Transverse colon (tissue), 4 donors: ENCODE measurements around the gene JAM3. TPM values are rescaled to one million over a fixed set of nuclear protein-coding genes. Genes with fewer than 3 reads are reported as not detected.

Experiments used
- DNase-seq: peaks from one replicate; pipeline ENCODE4 v3.0.0-alpha.2; 2019
- H3K27ac ChIP-seq, 4 donors: fragments of 200-600 bp; sonication (generic); 2 replicates each; pipeline ENCODE4 v1.5.1; 2016 to 2018; ENCODE audit warnings: inconsistent platforms in 4 of 4
- H3K27me3 ChIP-seq: fragments of 200-600 bp; sonication (generic); 2 replicates; pipeline ENCODE4 v1.5.1; 2017; ENCODE audit warnings: inconsistent platforms
- H3K36me3 ChIP-seq, 4 donors: fragments of 200-600 bp; sonication (generic); 2 replicates each; pipeline ENCODE4 v1.5.1; 2017 to 2019; ENCODE audit warnings: inconsistent platforms in 4 of 4
- H3K4me1 ChIP-seq, 4 donors: fragments of 200-600 bp; sonication (generic); 2 replicates each; pipeline ENCODE4 v1.5.1; 2017 to 2020; ENCODE audit warnings: inconsistent platforms in 4 of 4
- H3K4me3 ChIP-seq, 4 donors: fragments of 200-600 bp; sonication (generic); 1 replicate in 1 of 4; 2 replicates in 3 of 4; pipeline versions ENCODE4 v1.5.1 to v1.6.1; 2017 to 2019; ENCODE audit warnings: inconsistent platforms in 4 of 4
- H3K9me3 ChIP-seq, 2 donors: fragments of 200-600 bp; sonication (generic); 2 replicates each; pipeline ENCODE4 v1.5.1; 2017 to 2019; ENCODE audit warnings: inconsistent platforms in 2 of 2
- CTCF ChIP-seq, 5 experiments: fragments of 200-600 bp in 3 of 5; fragments of 450-650 bp in 2 of 5; sonication (generic) in 3 of 5; IDR thresholded peaks; 1 replicate in 2 of 5; 2 replicates in 3 of 5; pipeline ENCODE4 v1.5.1; 2016 to 2017; ENCODE audit warnings: antibody characterized with exemption in 5 of 5, inconsistent platforms in 3 of 5, mild to moderate bottlenecking in 2 of 5, moderate library complexity in 1 of 5
- EP300 ChIP-seq: sonication (generic); formaldehyde crosslinking; IDR thresholded peaks from one replicate; pipeline ENCODE4 v1.6.1; 2017; ENCODE audit warnings: antibody characterized with exemption, low read depth
- POLR2A ChIP-seq: fragments of 450-650 bp; IDR thresholded peaks from one replicate; pipeline ENCODE4 v1.6.1; 2016; ENCODE audit warnings: antibody characterized with exemption, mild to moderate bottlenecking, moderate library complexity
- POLR2AphosphoS5 ChIP-seq, 3 donors: sonication (generic); formaldehyde crosslinking; IDR thresholded peaks; one replicate each; pipeline ENCODE4 v1.6.1; 2016; ENCODE audit warnings: antibody characterized with exemption in 3 of 3
- WGBS, 2 donors: methylation state at CpG; one replicate each; pipeline ENCODE4 v1.1.5; 2018; ENCODE audit warnings: low coverage in 1 of 2; 5-methylcytosine and 5-hydroxymethylcytosine counted together
- in situ Hi-C, 4 donors: fragments of 200-750 bp; cut with MboI; loops; one replicate each; pipeline versions ENCODE4 v1.15.0 to v1.15.1; 2017; ENCODE audit warnings: low sequenced_read_pairs in 3 of 4, low pct_ligation_motif_present in 1 of 4, low pct_unique_long_range_greater_than_20kb in 1 of 4
- intact Hi-C: fragments of 100-400 bp; cut with DNase I; formaldehyde crosslinking; loops from one replicate; pipeline ENCODE4 v1.15.1; 2023; ENCODE audit warnings: low total_unique reads
- total RNA-seq, 4 donors: library from RNA; depleted of rRNA; stranded (reverse); fragments of >200 nt; gene quantifications; one replicate each; pipeline ENCODE4 v1.1.0, GENCODE V29; 2016

Gene JAM3
- total RNA-seq, 4 donors from 2014 or later = 7.8 to 56.9 (median 13.8) TPM

- H3K4me1 ChIP-seq = no peaks in the 10 kb centered on the region
- no peak overlapping the region for H3K27ac ChIP-seq
- no peak for TF ChIP-seq CTCF (IDR thresholded peaks at IDR 0.05)
- no peaks in the 10 kb centered on the region for H3K36me3 ChIP-seq
- in situ Hi-C loops (no loop called here), intact Hi-C loops (no loop called here)
- peaks cover 5% of the 10 kb centered on the region for H3K27me3 ChIP-seq
- H3K4me3 ChIP-seq = no peak overlapping the region
- no peaks in the 10 kb centered on the region for H3K9me3 ChIP-seq
- no peak for DNase-seq
- WGBS, 2 donors = 38 to 70% methylated on average over 2 to 9 of the region's 9 CpGs
Measured at GRCh38 chr11:134022748-134023147, 46.1 kb upstream of the JAM3 start.

GRCh38 chr11:134024420-134025081, 44.3 kb upstream of the JAM3 start:
- Histone ChIP-seq H3K27ac (no peak overlapping the region), H3K4me1 (no peaks in the 10 kb centered on the region), H3K27me3 (peaks cover 5% of the 10 kb centered on the region), H3K36me3 (no peaks in the 10 kb centered on the region), H3K4me3 (no peak overlapping the region), H3K9me3 (no peaks in the 10 kb centered on the region)
- intact Hi-C loops = no loop called here
- WGBS, 2 donors = 68 to 100% methylated on average over 1 to 13 of the region's 15 CpGs
- TF ChIP-seq POLR2AphosphoS5 (IDR thresholded peaks at IDR 0.05) (no peak), CTCF (IDR thresholded peaks at IDR 0.05) (no peak), POLR2A (no peak), EP300 (no peak)
- in situ Hi-C loops = no loop called here
- no peak for DNase-seq

- intact Hi-C loops = no loop called here
Measured at GRCh38 chr11:134025082-134025429, 43.8 kb upstream of the JAM3 start.

GRCh38 chr11:134026655-134027343, 42.1 kb upstream of the JAM3 start:
- Histone ChIP-seq H3K4me1 (no peaks in the 10 kb centered on the region), H3K4me3 (no peak overlapping the region), H3K9me3 (no peaks in the 10 kb centered on the region), H3K27ac (no peak overlapping the region), H3K27me3 (peaks cover 13% of the 10 kb centered on the region), H3K36me3 (no peaks in the 10 kb centered on the region)
- 43 to 90% methylated on average over 2 to 11 of the region's 11 CpGs for WGBS, 2 donors
- no peak for DNase-seq
- intact Hi-C loops = no loop called here
- in situ Hi-C loops = no loop called here
- TF ChIP-seq POLR2AphosphoS5 (IDR thresholded peaks at IDR 0.05) (no peak), POLR2A (no peak), CTCF (IDR thresholded peaks at IDR 0.05) (no peak), EP300 (no peak)

More at GRCh38 chr11:134025082-134025429, 43.8 kb upstream of the JAM3 start:
- no peak for DNase-seq
- in situ Hi-C loops = no loop called here
- Histone ChIP-seq H3K36me3 (no peaks in the 10 kb centered on the region), H3K4me3 (no peak overlapping the region), H3K9me3 (no peaks in the 10 kb centered on the region), H3K27ac (no peak overlapping the region), H3K27me3 (peaks cover 8% of the 10 kb centered on the region), H3K4me1 (no peaks in the 10 kb centered on the region)
- 90% methylated on average over 12 of the region's 12 CpGs; no CpG with 5 or more reads in 1 of the 2 donors for WGBS, 2 donors
- TF ChIP-seq POLR2AphosphoS5 (IDR thresholded peaks at IDR 0.05) (no peak), EP300 (no peak), CTCF (IDR thresholded peaks at IDR 0.05) (no peak), POLR2A (no peak)
